NK-92 treated with Interleukin-12 subunit alpha and Interleukin-12 subunit beta, amount 100 ng/mL, for 24 hours (cell line): ENCODE measurements around the gene ARHGEF38.

Experiments
- DNase-seq: peaks from one replicate; lab custom pipeline; 2025; lab: John Stamatoyannopoulos, UW

Gene ARHGEF38

DNA sequence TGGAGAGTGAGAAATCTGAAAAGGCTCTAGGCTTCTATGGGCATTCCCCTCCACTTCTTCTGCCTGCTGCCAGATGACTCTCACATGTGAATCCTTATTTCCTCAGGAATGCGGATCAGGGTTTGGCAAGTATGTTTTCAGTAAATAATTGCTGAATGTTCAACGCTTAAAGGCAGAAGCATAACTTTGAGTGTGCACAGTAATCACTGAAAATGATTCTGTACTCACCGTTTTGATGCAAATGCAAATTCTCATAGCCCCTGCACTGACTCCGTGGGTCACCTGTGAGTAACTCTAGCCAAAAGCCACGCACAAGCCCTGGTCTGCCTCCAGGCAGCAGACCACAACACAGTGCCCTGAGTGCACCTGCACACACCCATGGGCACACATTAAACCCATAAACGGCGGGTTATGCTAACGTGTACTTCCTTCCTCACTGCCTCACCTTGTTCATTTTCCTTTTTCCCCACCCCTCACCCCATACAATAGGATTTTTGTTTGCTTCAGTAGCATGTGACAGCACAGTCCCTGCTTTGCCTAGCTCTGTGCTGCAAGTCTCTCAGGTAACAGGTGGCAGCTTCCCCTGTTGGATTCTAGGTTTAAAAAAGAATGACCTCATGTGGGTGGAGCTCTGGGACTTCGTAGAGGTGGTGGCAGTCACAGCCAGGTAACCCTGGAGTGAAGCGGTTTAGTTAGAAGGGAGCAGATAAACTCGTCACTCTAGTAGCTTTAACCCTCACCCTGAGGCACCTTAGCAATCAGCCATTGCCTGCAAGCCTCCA, at the start of gene ARHGEF38:
ARHGEF38 (plus strand) TSS at position 656 of the 782 bp plus-strand sequence. CDS start 146 bp downstream, outside the sequence.
- no peak for DNase-seq

DNA sequence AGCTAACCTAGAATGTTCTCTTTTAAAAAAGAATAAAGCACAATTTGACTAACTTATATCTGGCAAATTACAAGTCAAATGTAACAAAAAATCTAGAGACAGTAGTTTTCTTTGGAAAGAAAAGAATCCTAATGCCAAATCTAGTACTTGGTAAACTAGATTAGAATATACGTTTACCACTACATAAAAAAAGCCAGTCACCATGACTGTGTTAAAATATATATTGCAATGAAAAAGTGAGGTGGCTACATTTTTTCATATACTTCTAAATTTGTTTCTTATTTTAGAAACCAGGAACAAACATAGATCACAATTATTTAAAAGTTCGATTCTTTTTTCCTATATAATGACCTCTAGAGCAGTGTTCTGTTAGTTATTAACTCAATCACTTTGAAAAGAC, 48.9 kb upstream of the ARHGEF38 start:
- DNase-seq, result no peak

DNA sequence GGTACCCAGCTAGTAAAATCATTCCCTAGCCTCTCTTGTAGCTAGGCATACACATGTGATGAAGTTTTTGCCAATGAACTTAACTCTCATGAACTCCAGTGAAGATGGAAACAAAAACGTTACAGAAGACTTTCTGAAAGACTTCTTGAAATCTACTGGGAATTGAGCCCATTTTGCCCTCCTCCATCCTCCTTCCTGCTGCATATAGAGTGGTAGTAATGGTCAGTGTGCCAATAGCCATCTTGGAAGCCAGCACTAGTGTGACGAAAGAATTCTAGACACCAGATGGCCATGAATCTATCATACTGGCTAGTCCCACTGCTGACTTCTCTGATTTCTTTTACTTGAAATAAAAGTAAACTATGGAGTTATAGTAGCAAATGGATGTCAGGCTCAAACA, 47.7 kb upstream of the ARHGEF38 start:
- no peak for DNase-seq

DNA sequence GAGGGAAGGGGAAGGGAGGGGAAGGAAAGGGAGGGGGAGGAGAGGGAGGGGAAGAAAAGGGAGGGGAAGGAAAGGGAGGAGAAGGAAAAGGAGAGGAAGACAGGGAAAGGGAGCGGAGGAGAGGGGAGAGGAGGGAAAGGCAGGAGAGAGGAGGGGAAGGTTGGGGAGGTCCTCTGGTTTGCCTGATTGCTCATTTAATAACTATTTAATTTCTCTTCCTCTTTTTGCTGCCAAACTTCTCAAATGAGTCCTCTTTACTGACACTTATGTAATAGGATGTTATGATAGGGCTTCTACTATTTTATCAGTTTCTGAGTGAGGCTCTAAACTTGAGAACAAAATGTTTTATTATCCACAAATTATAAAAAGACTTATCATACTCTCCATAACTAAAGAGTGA, 43.1 kb upstream of the ARHGEF38 start:
- DNase-seq, result no peak

- DNase-seq, result no peak
Measured at GRCh38 chr4:105509714-105510113, 42.7 kb upstream of the ARHGEF38 start.

GRCh38 chr4:105510245-105510644, 42.2 kb upstream of the ARHGEF38 start:
- no peak for DNase-seq

- DNase-seq, result no peak
Measured at GRCh38 chr4:105520819-105521790, 31.3 kb upstream of the ARHGEF38 start.

GRCh38 chr4:105526656-105527055, 25.8 kb upstream of the ARHGEF38 start:
- no peak for DNase-seq

- no peak for DNase-seq
Measured at GRCh38 chr4:105527081-105527480, 25.3 kb upstream of the ARHGEF38 start.

DNA sequence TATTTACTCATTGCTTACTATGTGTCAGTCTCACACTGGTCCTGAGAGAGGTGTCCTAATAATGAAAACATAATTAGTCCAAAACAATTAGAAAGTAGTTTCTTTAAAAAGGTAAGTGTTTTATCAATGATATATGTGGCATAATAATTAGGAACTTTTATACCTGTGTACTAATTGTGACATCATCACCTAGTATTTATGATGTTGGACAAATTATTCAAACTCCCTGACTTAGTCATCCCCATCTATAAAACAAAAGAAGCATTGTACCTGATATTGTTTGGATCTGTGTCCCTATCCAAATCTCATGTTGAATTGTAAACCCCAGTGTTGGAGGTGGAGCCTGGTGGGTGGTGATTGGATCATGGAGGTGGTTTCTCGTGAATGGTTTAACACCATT, 15.8 kb upstream of the ARHGEF38 start:
- DNase-seq, result no peak

DNA sequence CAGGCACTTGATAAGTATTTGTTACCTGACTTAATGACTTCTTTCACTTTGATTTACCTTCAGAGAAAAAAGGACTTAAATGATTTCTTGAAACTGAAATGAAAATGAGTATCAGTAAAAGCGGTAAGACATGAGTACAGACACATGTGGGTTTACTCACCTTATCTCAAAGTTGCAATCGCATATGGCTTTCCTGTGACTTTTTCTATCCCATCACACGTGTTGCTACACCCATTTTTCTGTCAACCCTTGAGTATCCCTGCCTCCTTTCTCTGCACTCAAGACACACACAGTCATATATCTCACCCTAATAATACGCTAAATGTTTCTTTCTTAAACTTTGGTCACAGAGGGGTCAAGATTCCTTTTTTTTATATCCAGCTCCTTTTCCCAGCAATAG, 11.0 kb upstream of the ARHGEF38 start:
- no peak for DNase-seq

GRCh38 chr4:105542039-105542438, 10.4 kb upstream of the ARHGEF38 start:
- DNase-seq, result no peak

GRCh38 chr4:105543346-105543745, 9.1 kb upstream of the ARHGEF38 start:
- DNase-seq, result no peak

- no peak for DNase-seq
Measured at GRCh38 chr4:105543881-105544280, 8.5 kb upstream of the ARHGEF38 start.

GRCh38 chr4:105544520-105545286, 7.7 kb upstream of the ARHGEF38 start:
- no peak for DNase-seq

DNA sequence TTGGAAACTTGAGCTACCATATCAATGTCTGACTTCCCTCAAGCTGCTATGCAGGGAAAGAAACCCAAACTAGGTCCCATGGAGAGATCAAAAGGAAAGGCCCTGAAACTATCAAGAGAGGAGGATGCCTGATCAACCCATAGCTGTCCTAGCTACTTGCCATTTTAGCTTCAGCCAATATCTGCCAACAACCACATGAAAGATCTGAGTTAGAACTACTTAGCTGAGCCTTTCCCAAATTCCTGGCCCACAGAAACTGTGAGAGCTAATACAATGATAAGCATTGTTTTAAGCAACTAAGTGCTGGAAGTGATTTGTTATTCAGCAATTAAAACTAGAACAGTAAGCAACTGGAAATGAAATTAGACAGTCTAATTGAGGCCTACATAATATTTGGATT, 6.3 kb upstream of the ARHGEF38 start:
- DNase-seq, result no peak

DNA sequence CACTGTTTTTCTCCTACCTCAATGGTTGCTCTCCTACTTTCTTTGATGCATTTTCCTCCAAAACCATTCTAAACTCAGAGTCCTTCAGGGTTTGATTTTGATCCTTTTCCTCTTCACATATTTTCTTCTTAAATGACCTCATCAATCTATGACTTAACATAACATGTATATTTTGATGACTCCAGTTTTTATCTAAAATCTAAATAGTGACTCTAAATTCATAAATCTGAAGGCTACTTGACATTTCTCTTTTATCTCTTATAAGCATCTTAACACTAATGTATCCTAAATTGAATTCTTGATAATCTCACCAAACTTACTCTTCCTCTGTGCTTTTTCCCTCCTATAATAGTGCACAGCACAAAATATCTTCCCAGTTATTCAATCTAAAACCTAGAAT, 4.7 kb upstream of the ARHGEF38 start:
- no peak for DNase-seq

DNA sequence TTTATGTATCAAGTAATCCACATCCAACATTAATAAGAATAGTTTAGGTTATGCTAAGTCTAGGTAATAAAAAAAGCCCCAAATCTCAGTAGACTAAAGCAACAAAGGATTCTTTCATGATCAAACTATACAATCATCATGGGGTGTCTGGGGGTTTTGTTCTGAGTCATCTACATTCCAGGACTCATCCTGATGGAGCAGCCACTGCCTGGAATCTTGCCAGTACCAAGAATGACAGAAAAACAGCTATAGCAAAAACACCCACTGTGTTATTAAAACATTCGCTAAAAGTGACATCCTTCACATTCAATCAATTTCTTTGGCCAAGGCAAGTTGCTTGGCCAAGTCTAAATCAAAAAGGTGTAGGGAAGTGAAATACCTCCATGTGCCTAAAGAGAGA, 3.9 kb upstream of the ARHGEF38 start:
- no peak for DNase-seq

DNA sequence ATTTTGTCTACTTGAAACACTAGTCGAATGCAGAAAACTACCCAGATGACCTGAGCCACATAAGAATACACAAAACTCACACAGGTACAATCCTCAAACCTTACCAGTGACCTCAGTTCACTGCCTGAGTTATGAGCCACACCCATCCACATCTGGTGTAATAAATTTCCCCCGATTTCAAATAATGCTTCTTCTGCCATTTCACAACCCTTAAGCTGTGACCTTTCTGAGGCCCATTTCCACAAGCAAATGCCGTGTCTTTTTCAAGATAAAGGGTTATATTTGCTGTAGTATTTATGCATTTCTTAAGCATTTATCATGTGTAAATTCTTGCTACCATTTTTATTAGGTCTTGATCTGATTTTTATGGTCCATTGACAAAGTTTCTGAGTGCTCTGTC, 1.8 kb upstream of the ARHGEF38 start:
- no peak for DNase-seq

DNA sequence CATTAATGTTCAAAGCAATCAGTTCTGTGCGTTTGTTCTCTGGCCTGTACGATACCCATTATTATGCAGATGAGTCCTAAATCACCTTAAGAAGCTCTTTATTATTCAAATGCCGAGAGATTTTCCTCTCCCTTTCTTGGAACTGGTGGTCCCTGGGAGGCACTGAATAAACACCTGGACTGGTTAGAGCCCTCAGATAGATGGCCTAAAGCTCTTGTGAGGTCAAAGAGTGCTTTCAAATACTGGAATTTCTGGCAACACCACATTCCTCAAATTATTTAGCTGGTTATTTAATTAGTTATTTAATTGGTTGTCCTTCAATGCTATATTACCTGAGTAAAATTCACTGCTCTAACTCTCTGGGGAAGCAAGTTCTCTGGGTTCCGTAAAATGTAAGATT, 3.0 kb downstream of the ARHGEF38 start:
- DNase-seq, result no peak

GRCh38 chr4:105556206-105556605, 3.8 kb downstream of the ARHGEF38 start:
- DNase-seq, result no peak

DNA sequence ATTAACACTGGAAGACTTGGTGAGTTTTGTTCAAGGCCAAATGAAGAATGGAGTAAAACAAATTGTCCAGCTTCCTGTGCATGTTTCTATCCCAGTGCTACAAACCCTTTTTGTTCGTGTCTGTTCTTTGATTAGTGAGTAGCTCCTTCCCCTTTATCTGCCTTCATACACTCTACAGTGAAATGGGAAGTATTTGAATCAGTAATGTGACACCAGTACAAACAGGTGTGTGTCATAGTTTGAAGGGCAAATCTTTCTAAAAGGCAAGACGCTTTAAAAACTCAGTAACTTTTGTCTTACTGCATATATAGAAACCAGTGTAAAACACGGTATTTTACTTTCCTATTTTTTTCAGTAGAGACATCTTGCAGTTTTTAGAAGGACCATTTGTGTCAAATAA, 5.9 kb downstream of the ARHGEF38 start:
- no peak for DNase-seq
